IgD-negative memory B cell (primary cell): ENCODE measurements around the gene LRRC56. TPM values are rescaled to one million over a fixed set of nuclear protein-coding genes. Genes with fewer than 3 reads are reported as not detected.

Experiments used
- H3K27ac Mint-ChIP-seq, 3 donors: one replicate each; pipeline ENCODE4 v1.8.0; 2020 to 2022; ENCODE audit warnings: mild to moderate bottlenecking in 3 of 3, mixed read lengths in 3 of 3, moderate library complexity in 1 of 3
- H3K27me3 Mint-ChIP-seq: one replicate; pipeline ENCODE4 v1.8.0; 2021; ENCODE audit warnings: mixed read lengths
- H3K36me3 Mint-ChIP-seq: one replicate; pipeline ENCODE4 v1.8.0; 2020; ENCODE audit warnings: mild to moderate bottlenecking, mixed read lengths
- H3K4me1 Mint-ChIP-seq, 3 donors: one replicate each; pipeline ENCODE4 v1.8.0; 2020 to 2022; ENCODE audit warnings: mixed read lengths in 3 of 3, mild to moderate bottlenecking in 1 of 3
- H3K4me3 Mint-ChIP-seq, 4 donors: one replicate each; pipeline ENCODE4 v1.8.0; 2020 to 2022; ENCODE audit warnings: mild to moderate bottlenecking in 4 of 4, mixed read lengths in 4 of 4, moderate library complexity in 3 of 4
- H3K9me3 Mint-ChIP-seq, 3 donors: one replicate each; pipeline ENCODE4 v1.8.0; 2020 to 2021; ENCODE audit warnings: mixed read lengths in 3 of 3, mild to moderate bottlenecking in 1 of 3
- polyA plus RNA-seq: library from polyadenylated mRNA; unstranded; fragments of 300-500 nt; fragmentation: Illumina TruSeq; gene quantifications from one replicate; pipeline ENCODE4 v1.2.3, GENCODE V29; 2021

The LRRC56 gene
- polyA plus RNA-seq, 1 donor from 2014 or later: 2.6 TPM

GRCh38 chr11:586376-587316 is 49.3 kb downstream of the LRRC56 start:
- H3K27ac Mint-ChIP-seq: no peak overlapping the region
- H3K36me3 Mint-ChIP-seq: no peaks in the 10 kb centered on the region
- no peak overlapping the region for H3K4me3 Mint-ChIP-seq
- H3K9me3 Mint-ChIP-seq: no peaks in the 10 kb centered on the region
- no peaks in the 10 kb centered on the region for H3K27me3 Mint-ChIP-seq
- peaks cover 0 to 2% (median 1%) of the 10 kb centered on the region in 3 donors for H3K4me1 Mint-ChIP-seq

GRCh38 chr11:587546-587945 is 50.2 kb downstream of the LRRC56 start:
- Mint-ChIP-seq H3K27me3 (no peaks in the 10 kb centered on the region), H3K4me1 (no peaks in the 10 kb centered on the region), H3K27ac (peak overlapping the region in 1 of 3 donors; percentile 78), H3K4me3 (peak overlapping the region in 1 of 4 donors; percentile 29), H3K9me3 (no peaks in the 10 kb centered on the region), H3K36me3 (no peaks in the 10 kb centered on the region)

- Mint-ChIP-seq H3K36me3 (no peaks in the 10 kb centered on the region), H3K4me1 (no peaks in the 10 kb centered on the region), H3K27me3 (no peaks in the 10 kb centered on the region), H3K9me3 (no peaks in the 10 kb centered on the region), H3K27ac (peak overlapping the region in 2 of 3 donors; percentile 63 to 78), H3K4me3 (peak overlapping the region in 1 of 4 donors; percentile 53)
These were observed 50.7 kb downstream of the LRRC56 start for GRCh38 chr11:587978-588380.

GRCh38 chr11:589798-590197 is 52.5 kb downstream of the LRRC56 start:
- H3K4me1 Mint-ChIP-seq: no peaks in the 10 kb centered on the region
- peaks cover 3% of the 10 kb centered on the region for H3K36me3 Mint-ChIP-seq
- H3K27me3 Mint-ChIP-seq: no peaks in the 10 kb centered on the region
- H3K9me3 Mint-ChIP-seq: no peaks in the 10 kb centered on the region
- H3K4me3 Mint-ChIP-seq: no peak overlapping the region
- H3K27ac Mint-ChIP-seq: no peak overlapping the region

DNA sequence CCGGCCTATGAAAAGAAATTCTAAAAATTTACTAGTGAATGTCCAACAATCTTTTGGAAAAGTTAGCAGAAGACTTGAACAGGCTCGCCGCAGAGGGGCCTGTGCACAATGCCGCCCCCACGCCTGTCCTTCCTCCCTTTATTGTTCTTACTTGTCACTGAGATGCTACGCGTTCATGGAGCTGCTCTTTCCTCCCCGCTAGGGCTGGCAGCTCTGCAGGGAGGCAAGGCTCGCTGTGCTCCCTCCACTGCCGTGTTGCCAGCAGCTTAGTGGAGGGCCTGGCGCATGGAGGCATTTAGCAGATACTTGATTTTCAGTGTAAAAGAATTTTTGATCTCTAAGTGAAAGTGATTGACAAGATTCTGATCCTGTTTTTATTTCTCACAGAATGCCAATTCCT is 53.7 kb downstream of the LRRC56 start:
- H3K36me3 Mint-ChIP-seq: peaks cover 4% of the 10 kb centered on the region
- no peaks in the 10 kb centered on the region for H3K4me1 Mint-ChIP-seq
- no peaks in the 10 kb centered on the region for H3K9me3 Mint-ChIP-seq
- peak overlapping the region in 1 of 3 donors; percentile 32 for H3K27ac Mint-ChIP-seq
- no peak overlapping the region for H3K4me3 Mint-ChIP-seq
- H3K27me3 Mint-ChIP-seq: no peaks in the 10 kb centered on the region

GRCh38 chr11:592501-592900 is 55.2 kb downstream of the LRRC56 start:
- no peaks in the 10 kb centered on the region for H3K9me3 Mint-ChIP-seq
- H3K4me1 Mint-ChIP-seq: no peaks in the 10 kb centered on the region
- H3K27me3 Mint-ChIP-seq: no peaks in the 10 kb centered on the region
- peak overlapping the region in 1 of 3 donors; percentile 14 for H3K27ac Mint-ChIP-seq
- peak overlapping the region in 1 of 4 donors; percentile 63 for H3K4me3 Mint-ChIP-seq
- H3K36me3 Mint-ChIP-seq: peaks cover 4% of the 10 kb centered on the region

DNA sequence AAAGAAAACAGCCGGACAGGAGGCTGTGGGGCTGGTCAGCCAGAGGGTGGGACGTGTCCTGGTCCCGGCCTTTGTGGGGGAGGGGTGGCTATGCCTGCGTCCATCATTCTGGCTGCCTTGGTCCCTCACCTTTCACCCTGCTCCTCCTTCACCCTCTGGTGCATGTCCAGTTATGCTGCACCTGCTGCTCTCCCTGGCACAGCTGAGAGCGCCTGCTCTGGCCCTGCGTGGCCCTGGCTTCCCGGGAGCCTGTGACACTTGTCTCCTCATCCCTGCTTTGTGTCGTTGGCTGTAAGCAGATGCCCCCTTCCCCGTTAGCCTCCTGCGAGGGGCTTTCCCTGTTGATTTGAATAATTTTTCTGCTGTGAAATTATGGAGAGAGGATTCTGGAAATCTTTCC is 55.6 kb downstream of the LRRC56 start:
- no peaks in the 10 kb centered on the region for H3K4me1 Mint-ChIP-seq
- H3K27me3 Mint-ChIP-seq: no peaks in the 10 kb centered on the region
- no peaks in the 10 kb centered on the region for H3K9me3 Mint-ChIP-seq
- no peak overlapping the region for H3K27ac Mint-ChIP-seq
- peaks cover 4% of the 10 kb centered on the region for H3K36me3 Mint-ChIP-seq
- no peak overlapping the region for H3K4me3 Mint-ChIP-seq

DNA sequence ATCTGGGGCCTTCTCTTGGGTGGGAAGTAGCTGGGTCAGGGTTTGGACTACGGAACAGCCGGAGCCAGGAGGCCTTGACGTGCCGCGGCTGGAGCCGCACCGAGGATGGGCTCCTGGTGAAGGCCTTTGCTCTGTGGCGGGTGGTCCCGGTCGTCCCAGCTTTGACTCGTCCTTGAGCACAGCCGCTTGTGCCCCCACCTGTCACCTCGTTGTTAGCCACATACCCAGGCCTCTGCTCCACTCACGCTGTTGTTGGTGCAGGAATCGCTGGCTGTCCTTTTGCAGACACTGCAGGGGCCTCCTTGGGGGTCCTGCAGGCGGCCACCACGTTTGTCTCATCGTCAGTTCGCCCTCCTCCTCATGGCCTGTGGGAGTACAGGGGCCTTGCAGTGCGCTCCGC is 56.0 kb downstream of the LRRC56 start:
- H3K4me3 Mint-ChIP-seq: no peak overlapping the region
- H3K27ac Mint-ChIP-seq: peak overlapping the region in 1 of 3 donors; percentile 43
- peaks cover 4% of the 10 kb centered on the region for H3K36me3 Mint-ChIP-seq
- no peaks in the 10 kb centered on the region for H3K9me3 Mint-ChIP-seq
- no peaks in the 10 kb centered on the region for H3K27me3 Mint-ChIP-seq
- H3K4me1 Mint-ChIP-seq: no peaks in the 10 kb centered on the region

DNA sequence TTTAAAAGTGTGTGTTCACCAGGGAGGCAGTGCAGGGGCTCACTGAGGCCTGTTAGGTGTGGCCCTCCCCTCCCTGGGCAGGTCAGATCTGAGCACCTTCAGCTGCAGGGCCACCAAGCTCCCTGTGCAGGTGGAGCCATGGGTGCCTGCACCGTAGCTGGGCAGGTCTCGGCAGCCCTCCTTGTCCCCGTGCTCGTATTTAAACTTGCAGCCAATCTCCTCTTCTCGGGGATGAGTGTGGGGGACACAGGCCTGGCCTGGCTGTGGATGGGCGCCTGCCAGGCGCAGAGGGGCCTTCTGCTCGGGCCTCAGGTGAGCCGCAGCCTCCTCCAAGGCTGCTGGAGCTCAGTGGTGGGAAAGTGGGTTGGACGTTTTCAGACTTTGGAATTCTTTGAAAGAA is 58.1 kb downstream of the LRRC56 start:
- Mint-ChIP-seq H3K9me3 (no peaks in the 10 kb centered on the region), H3K27ac (no peak overlapping the region), H3K27me3 (no peaks in the 10 kb centered on the region), H3K36me3 (peaks cover 4% of the 10 kb centered on the region), H3K4me1 (no peaks in the 10 kb centered on the region), H3K4me3 (no peak overlapping the region)

DNA sequence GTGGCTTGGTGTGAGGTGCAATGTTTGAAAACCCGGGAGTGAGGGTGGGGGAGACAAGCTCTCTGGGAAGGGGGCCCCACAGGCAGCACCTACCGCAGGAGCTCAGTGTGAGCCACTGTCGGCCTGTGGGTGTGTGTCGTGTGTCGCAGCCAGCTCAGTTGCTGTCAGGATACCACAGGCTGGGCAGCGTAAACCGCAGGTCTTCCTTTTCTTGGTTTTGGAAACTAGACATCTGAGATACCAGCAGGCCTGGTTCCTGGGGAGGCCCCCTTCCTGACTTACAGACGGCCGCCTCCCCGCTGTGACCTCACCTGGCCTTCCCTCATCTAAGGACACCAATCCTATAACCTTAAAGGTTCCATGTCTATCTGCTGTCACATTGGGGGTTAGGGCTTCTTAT is 59.0 kb downstream of the LRRC56 start:
- H3K4me3 Mint-ChIP-seq: no peak overlapping the region
- H3K36me3 Mint-ChIP-seq: peaks cover 4% of the 10 kb centered on the region
- H3K27me3 Mint-ChIP-seq: no peaks in the 10 kb centered on the region
- H3K9me3 Mint-ChIP-seq: no peaks in the 10 kb centered on the region
- H3K27ac Mint-ChIP-seq: peak overlapping the region in 1 of 3 donors; percentile 43
- no peaks in the 10 kb centered on the region for H3K4me1 Mint-ChIP-seq

DNA sequence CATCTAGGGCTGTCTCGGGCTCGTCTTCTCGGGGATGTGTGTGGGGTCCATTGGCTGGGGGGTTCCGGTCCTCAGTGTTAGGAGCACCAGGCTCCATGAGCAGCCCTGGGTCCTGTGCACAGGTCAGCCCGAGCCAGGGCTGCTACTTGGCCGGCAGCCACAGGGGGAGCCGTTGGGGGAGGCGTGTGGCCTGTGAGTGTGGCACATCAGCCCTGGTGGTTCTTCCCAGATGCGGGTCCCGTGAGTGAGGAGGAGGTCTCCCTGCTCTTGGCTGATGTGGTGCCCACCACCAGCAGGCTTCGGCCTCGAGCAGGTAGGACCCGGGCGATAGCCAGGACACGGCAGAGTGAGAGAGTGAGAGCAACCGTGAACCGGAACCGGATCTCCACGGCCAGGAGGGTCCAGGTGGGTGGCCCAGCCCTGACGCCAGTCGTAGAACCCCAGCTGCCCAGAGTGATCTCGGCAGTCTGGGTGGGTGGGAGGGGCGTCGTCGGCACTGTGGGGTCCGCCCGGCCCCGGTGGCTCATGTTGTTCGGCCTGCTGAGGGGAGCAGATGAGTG is 59.9 kb downstream of the LRRC56 start:
- Mint-ChIP-seq H3K9me3 (no peaks in the 10 kb centered on the region), H3K4me3 (no peak overlapping the region), H3K27ac (no peak overlapping the region), H3K27me3 (no peaks in the 10 kb centered on the region), H3K4me1 (no peaks in the 10 kb centered on the region), H3K36me3 (peaks cover 6% of the 10 kb centered on the region)

DNA sequence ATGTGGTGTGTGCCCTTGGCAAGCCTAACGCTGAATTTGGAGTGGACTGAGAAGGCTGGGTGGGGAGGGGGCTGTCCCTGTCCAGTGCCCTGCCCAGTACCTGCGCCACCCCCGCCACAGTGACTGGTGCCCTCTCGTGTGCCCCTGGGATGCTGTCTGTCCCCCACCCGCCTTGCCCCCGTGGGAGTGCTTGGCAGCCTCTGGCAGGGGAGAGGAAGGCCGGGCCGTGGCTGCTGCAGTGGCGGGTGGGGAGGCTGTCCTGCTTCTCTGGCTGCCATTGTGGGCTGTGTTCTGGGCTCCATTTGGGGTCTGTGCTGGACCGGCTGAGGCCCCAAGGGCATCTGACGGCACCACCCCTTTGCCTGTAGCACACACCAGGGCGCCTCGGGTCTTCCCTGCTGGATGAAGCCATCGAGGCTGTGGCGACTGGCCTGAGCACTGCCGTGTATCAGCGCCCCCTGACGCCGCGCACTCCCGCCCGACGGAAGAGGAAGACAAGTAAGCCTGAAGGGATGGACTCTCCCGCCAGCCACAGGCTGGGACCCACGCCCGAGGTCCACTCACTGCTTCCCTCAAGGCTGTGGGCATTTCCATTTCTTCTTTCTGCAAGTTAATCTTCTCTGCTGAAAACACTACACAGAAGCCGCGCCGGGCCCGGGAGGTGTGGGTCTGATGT is 60.8 kb downstream of the LRRC56 start:
- Mint-ChIP-seq H3K27ac (no peak overlapping the region), H3K27me3 (no peaks in the 10 kb centered on the region), H3K4me1 (no peaks in the 10 kb centered on the region), H3K4me3 (peak overlapping the region in 1 of 4 donors; percentile 3), H3K36me3 (peaks cover 6% of the 10 kb centered on the region), H3K9me3 (no peaks in the 10 kb centered on the region)

DNA sequence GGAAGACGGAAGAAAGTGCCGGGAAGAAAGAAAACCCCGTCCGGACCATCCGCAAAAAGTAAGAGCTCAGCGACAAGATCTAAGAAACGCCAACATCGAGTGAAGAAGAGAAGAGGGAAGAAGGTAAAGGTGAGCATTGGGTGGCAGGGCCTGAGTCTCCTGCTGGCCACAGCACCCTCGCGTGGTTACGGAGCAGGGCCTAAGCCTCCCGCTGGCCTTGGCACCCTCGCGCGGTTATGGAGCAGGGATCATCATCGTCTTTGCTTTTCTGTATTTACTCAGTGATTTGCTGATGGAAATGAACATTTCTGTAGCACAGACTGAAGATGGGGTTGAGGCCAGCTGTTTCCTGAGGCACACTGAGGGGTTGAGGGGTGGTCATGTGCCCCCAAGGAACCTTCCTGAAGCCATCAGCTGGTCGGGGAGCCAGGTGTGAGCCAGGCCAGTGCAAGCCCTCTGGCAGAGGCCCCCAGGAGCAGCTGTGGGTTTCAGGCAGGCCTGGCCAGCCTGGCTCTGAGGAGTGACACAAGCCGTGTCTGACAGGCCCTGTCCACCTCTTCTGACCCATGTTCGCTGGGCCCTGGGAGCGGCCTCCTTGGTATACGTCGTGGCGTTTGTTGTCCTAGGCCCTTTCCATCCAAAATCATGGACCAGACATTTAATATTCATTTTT is 64.4 kb downstream of the LRRC56 start:
- H3K36me3 Mint-ChIP-seq: peaks cover 3% of the 10 kb centered on the region
- H3K9me3 Mint-ChIP-seq: no peaks in the 10 kb centered on the region
- H3K4me1 Mint-ChIP-seq: no peaks in the 10 kb centered on the region
- no peak overlapping the region for H3K4me3 Mint-ChIP-seq
- H3K27ac Mint-ChIP-seq: peak overlapping the region in 1 of 3 donors; percentile 47
- no peaks in the 10 kb centered on the region for H3K27me3 Mint-ChIP-seq

DNA sequence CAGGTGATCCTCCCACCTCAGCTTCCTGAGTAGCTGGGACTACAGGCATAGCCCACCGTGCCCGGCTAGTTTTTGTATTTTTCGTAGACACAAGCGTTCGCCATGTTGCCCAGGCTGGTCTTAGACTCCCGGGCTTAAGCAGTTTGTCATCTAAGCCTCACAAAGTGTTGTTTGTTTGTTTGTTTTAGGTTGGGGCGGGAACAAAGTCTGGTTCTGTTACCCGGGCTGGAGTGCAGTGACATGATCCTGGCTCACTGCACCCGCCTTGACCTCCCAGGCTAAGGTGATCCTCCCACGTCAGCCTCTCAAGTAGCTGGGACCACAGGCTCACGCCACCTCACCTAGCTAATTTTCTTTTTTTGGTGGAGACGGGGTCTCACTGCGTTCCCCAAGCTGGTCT is 65.8 kb downstream of the LRRC56 start:
- no peak overlapping the region for H3K4me3 Mint-ChIP-seq
- no peaks in the 10 kb centered on the region for H3K9me3 Mint-ChIP-seq
- H3K4me1 Mint-ChIP-seq: no peaks in the 10 kb centered on the region
- H3K27me3 Mint-ChIP-seq: no peaks in the 10 kb centered on the region
- peaks cover 3% of the 10 kb centered on the region for H3K36me3 Mint-ChIP-seq
- H3K27ac Mint-ChIP-seq: no peak overlapping the region
